Epithelial cell of esophagus (primary cell): Measurements from ENCODE around the gene CCDC85C.

Source experiments
- DNase-seq: peaks from one replicate; pipeline ENCODE4 v3.0.0; 2010; ENCODE audit warnings: low read depth
- H3K4me3 ChIP-seq: 2 replicates; pipeline ENCODE4 v1.5.1; 2011; ENCODE audit warnings: mild to moderate bottlenecking, low read length, control low read depth
- CTCF ChIP-seq: IDR thresholded peaks from 2 replicates; pipeline ENCODE4 v1.5.1; 2011; ENCODE audit warnings: low read depth, mild to moderate bottlenecking, low read length, control low read depth, inconsistent platforms; ENCODE audit not compliant: insufficient read depth; ENCODE audit errors: missing control alignments

The CCDC85C gene

GRCh38 chr14:99571303-99571986 lies 32.6 kb downstream of the CCDC85C start:
- TF ChIP-seq CTCF = no peak
- no peak overlapping the region for H3K4me3 ChIP-seq
- DNase-seq = no peak

GRCh38 chr14:99570544-99571302 lies 33.3 kb downstream of the CCDC85C start:
- TF ChIP-seq CTCF = no peak

GRCh38 chr14:99569725-99570543 lies 34.1 kb downstream of the CCDC85C start:
- no peak overlapping the region for H3K4me3 ChIP-seq
- TF ChIP-seq CTCF = no peak
- no peak for DNase-seq

More at GRCh38 chr14:99570544-99571302, 33.3 kb downstream of the CCDC85C start:
- DNase-seq = no peak
- no peak overlapping the region for H3K4me3 ChIP-seq

- H3K4me3 ChIP-seq = no peak overlapping the region
- no peak for TF ChIP-seq CTCF
- peak; percentile 35 for DNase-seq
Observed at GRCh38 chr14:99568567-99569560, 35.1 kb downstream of the CCDC85C start.

GRCh38 chr14:99566390-99567354 lies 37.3 kb downstream of the CCDC85C start:
- DNase-seq = no peak
- TF ChIP-seq CTCF = no peak
- no peak overlapping the region for H3K4me3 ChIP-seq
